Measurements from ENCODE around the gene SASH3.

- no peak for TF ChIP-seq CTCF (IDR thresholded peaks at IDR 0.05)
- no peak for TF ChIP-seq POLR2A (IDR thresholded peaks at IDR 0.05)
- no peak for TF ChIP-seq POLR2AphosphoS5 (IDR thresholded peaks at IDR 0.05)
- TF ChIP-seq EP300 (IDR thresholded peaks at IDR 0.05) = no peak
Observed at GRCh38 chrX:129737916-129738315, 41.8 kb upstream of the SASH3 start.

Data from suprapubic skin (tissue), 4 donors.